ENCODE data around the gene TUBB2A.
"Not testable (repeated sequence)": the region's sequence is repeated elsewhere in the genome, so short reads cannot be mapped to it uniquely, and the experiment has no call there.

TUBB2A gene

GRCh38 chr6:3156184-3157130, 887 bp downstream of the TUBB2A start:
- peak; percentile 63 for DNase-seq (ENCODE audit: low read depth, low spot score)

GRCh38 chr6:3155416-3155815, 1.9 kb downstream of the TUBB2A start:
- not testable (repeated sequence) for DNase-seq (ENCODE audit: low read depth, low spot score)

GRCh38 chr6:3152689-3153088, 4.7 kb downstream of the TUBB2A start:
- DNase-seq (ENCODE audit: low read depth, low spot score) = no peak

GRCh38 chr6:3151691-3152090, 5.7 kb downstream of the TUBB2A start:
- no peak for DNase-seq (ENCODE audit: low read depth, low spot score)

- no peak for DNase-seq (ENCODE audit: low read depth, low spot score)
Measured at GRCh38 chr6:3147914-3148757, 9.2 kb downstream of the TUBB2A start.

GRCh38 chr6:3144571-3144970, 12.8 kb downstream of the TUBB2A start:
- DNase-seq (ENCODE audit: low read depth, low spot score) = no peak

GRCh38 chr6:3143158-3143557, 14.2 kb downstream of the TUBB2A start:
- DNase-seq (ENCODE audit: low read depth, low spot score) = no peak

- no peak for DNase-seq (ENCODE audit: low read depth, low spot score)
Measured at GRCh38 chr6:3142536-3142935, 14.8 kb downstream of the TUBB2A start.

GRCh38 chr6:3140201-3140600, 17.1 kb downstream of the TUBB2A start:
- no peak for DNase-seq (ENCODE audit: low read depth, low spot score)

GRCh38 chr6:3139090-3139903, 18.0 kb downstream of the TUBB2A start:
- no peak for DNase-seq (ENCODE audit: low read depth, low spot score)

GRCh38 chr6:3138341-3138740, 19.0 kb downstream of the TUBB2A start:
- no peak for DNase-seq (ENCODE audit: low read depth, low spot score)

GRCh38 chr6:3137873-3138272, 19.5 kb downstream of the TUBB2A start:
- not testable (repeated sequence) for DNase-seq (ENCODE audit: low read depth, low spot score)

- DNase-seq (ENCODE audit: low read depth, low spot score) = no peak
Measured at GRCh38 chr6:3137057-3137777, 20.1 kb downstream of the TUBB2A start.

- DNase-seq (ENCODE audit: low read depth, low spot score) = no peak
Measured at GRCh38 chr6:3136292-3137011, 20.9 kb downstream of the TUBB2A start.

- DNase-seq (ENCODE audit: low read depth, low spot score) = no peak
Measured at GRCh38 chr6:3135668-3136291, 21.6 kb downstream of the TUBB2A start.

GRCh38 chr6:3133515-3133914, 23.8 kb downstream of the TUBB2A start:
- DNase-seq (ENCODE audit: low read depth, low spot score) = no peak

GRCh38 chr6:3131695-3132094, 25.6 kb downstream of the TUBB2A start:
- DNase-seq (ENCODE audit: low read depth, low spot score) = no peak

- no peak for DNase-seq (ENCODE audit: low read depth, low spot score)
Measured at GRCh38 chr6:3128356-3129108, 28.8 kb downstream of the TUBB2A start.

GRCh38 chr6:3125815-3126214, 31.5 kb downstream of the TUBB2A start:
- DNase-seq (ENCODE audit: low read depth, low spot score) = no peak
